IPS-20b (cell line): ENCODE results near the gene ZNF618.

ENCODE experiments used
- H3K27ac ChIP-seq: one replicate; pipeline ENCODE4 v1.5.1; 2013; ENCODE audit warnings: low read length
- H3K27me3 ChIP-seq: 2 replicates; pipeline ENCODE4 v1.6.1; 2013; ENCODE audit warnings: mild to moderate bottlenecking, low read length, inconsistent platforms; ENCODE audit not compliant: insufficient read depth
- H3K36me3 ChIP-seq: 2 replicates; pipeline ENCODE4 v1.6.1; 2013; ENCODE audit warnings: low read depth, mild to moderate bottlenecking, inconsistent platforms, low read length, moderate library complexity; ENCODE audit not compliant: insufficient read depth
- H3K4me1 ChIP-seq: 2 replicates; pipeline ENCODE4 v1.6.1; 2013; ENCODE audit warnings: mild to moderate bottlenecking, control low read depth, inconsistent platforms, low read length, moderate library complexity; ENCODE audit not compliant: insufficient read depth
- H3K4me3 ChIP-seq: 2 replicates; pipeline ENCODE4 v1.5.1; 2013; ENCODE audit warnings: mild to moderate bottlenecking, low read length, inconsistent platforms
- H3K9ac ChIP-seq: 2 replicates; pipeline ENCODE4 v1.6.1; 2013; ENCODE audit warnings: low read depth, mild to moderate bottlenecking, inconsistent platforms, low read length, moderate library complexity
- H3K9me3 ChIP-seq: 2 replicates; pipeline ENCODE4 v1.6.1; 2013; ENCODE audit warnings: mild to moderate bottlenecking, low read depth, low read length, inconsistent platforms; ENCODE audit not compliant: insufficient read depth

Gene ZNF618

GRCh38 chr9:113952676-113953075, 76.6 kb downstream of the ZNF618 start:
- H3K27ac ChIP-seq: no peak overlapping the region
- H3K9ac ChIP-seq: no peak overlapping the region
- no peak overlapping the region for H3K4me3 ChIP-seq
- peaks cover 2% of the 10 kb centered on the region; the same call in 1 of the 2 replicates for H3K4me1 ChIP-seq
- no peaks in the 10 kb centered on the region for H3K36me3 ChIP-seq
- H3K27me3 ChIP-seq: no peaks in the 10 kb centered on the region
- H3K9me3 ChIP-seq: no peaks in the 10 kb centered on the region

GRCh38 chr9:113953531-113953930, 77.4 kb downstream of the ZNF618 start:
- no peak overlapping the region for H3K9ac ChIP-seq
- no peaks in the 10 kb centered on the region for H3K36me3 ChIP-seq
- H3K9me3 ChIP-seq: no peaks in the 10 kb centered on the region
- no peak overlapping the region for H3K27ac ChIP-seq
- peaks cover 6% of the 10 kb centered on the region; the same call in 1 of the 2 replicates for H3K4me1 ChIP-seq
- H3K27me3 ChIP-seq: no peaks in the 10 kb centered on the region
- H3K4me3 ChIP-seq: no peak overlapping the region

GRCh38 chr9:113954591-113954990, 78.5 kb downstream of the ZNF618 start:
- H3K9ac ChIP-seq: no peak overlapping the region
- H3K4me1 ChIP-seq: peaks cover 6% of the 10 kb centered on the region; the same call in 1 of the 2 replicates
- H3K9me3 ChIP-seq: no peaks in the 10 kb centered on the region
- no peaks in the 10 kb centered on the region for H3K36me3 ChIP-seq
- no peak overlapping the region for H3K4me3 ChIP-seq
- no peaks in the 10 kb centered on the region for H3K27me3 ChIP-seq
- H3K27ac ChIP-seq: no peak overlapping the region

GRCh38 chr9:113955076-113955752, 79.1 kb downstream of the ZNF618 start:
- Histone ChIP-seq H3K4me3 (no peak overlapping the region), H3K9me3 (no peaks in the 10 kb centered on the region), H3K4me1 (peaks cover 6% of the 10 kb centered on the region; the same call in 1 of the 2 replicates), H3K27me3 (no peaks in the 10 kb centered on the region), H3K9ac (no peak overlapping the region), H3K36me3 (no peaks in the 10 kb centered on the region), H3K27ac (no peak overlapping the region)

- no peak overlapping the region for H3K27ac ChIP-seq
- no peaks in the 10 kb centered on the region for H3K27me3 ChIP-seq
- H3K36me3 ChIP-seq: no peaks in the 10 kb centered on the region
- no peak overlapping the region for H3K9ac ChIP-seq
- H3K4me1 ChIP-seq: peaks cover 9% of the 10 kb centered on the region; the same call in 1 of the 2 replicates
- H3K4me3 ChIP-seq: no peak overlapping the region
- no peaks in the 10 kb centered on the region for H3K9me3 ChIP-seq
Measured at GRCh38 chr9:113956901-113957300, 80.8 kb downstream of the ZNF618 start.

GRCh38 chr9:113957351-113957750, 81.2 kb downstream of the ZNF618 start:
- H3K27ac ChIP-seq: no peak overlapping the region
- peaks cover 9% of the 10 kb centered on the region; the same call in 1 of the 2 replicates for H3K4me1 ChIP-seq
- no peaks in the 10 kb centered on the region for H3K9me3 ChIP-seq
- H3K27me3 ChIP-seq: no peaks in the 10 kb centered on the region
- no peak overlapping the region for H3K9ac ChIP-seq
- H3K36me3 ChIP-seq: no peaks in the 10 kb centered on the region
- H3K4me3 ChIP-seq: no peak overlapping the region

- Histone ChIP-seq H3K4me3 (no peak overlapping the region), H3K9ac (no peak overlapping the region)
Measured at GRCh38 chr9:113957821-113958341, 81.8 kb downstream of the ZNF618 start.

GRCh38 chr9:113958556-113958955, 82.4 kb downstream of the ZNF618 start:
- H3K9me3 ChIP-seq: no peaks in the 10 kb centered on the region
- H3K4me1 ChIP-seq: peaks cover 9% of the 10 kb centered on the region; the same call in 1 of the 2 replicates
- H3K27me3 ChIP-seq: no peaks in the 10 kb centered on the region
- H3K27ac ChIP-seq: no peak overlapping the region
- no peak overlapping the region for H3K4me3 ChIP-seq
- no peaks in the 10 kb centered on the region for H3K36me3 ChIP-seq
- no peak overlapping the region for H3K9ac ChIP-seq

More at GRCh38 chr9:113957821-113958341, 81.8 kb downstream of the ZNF618 start:
- Histone ChIP-seq H3K36me3 (no peaks in the 10 kb centered on the region), H3K4me1 (peaks cover 9% of the 10 kb centered on the region; the same call in 1 of the 2 replicates), H3K27me3 (no peaks in the 10 kb centered on the region), H3K27ac (no peak overlapping the region), H3K9me3 (no peaks in the 10 kb centered on the region)

GRCh38 chr9:113960768-113961167, 84.7 kb downstream of the ZNF618 start:
- Histone ChIP-seq H3K9me3 (no peaks in the 10 kb centered on the region), H3K27ac (no peak overlapping the region), H3K4me1 (peaks cover 9% of the 10 kb centered on the region; the same call in 1 of the 2 replicates), H3K27me3 (no peaks in the 10 kb centered on the region), H3K4me3 (no peak overlapping the region), H3K9ac (no peak overlapping the region), H3K36me3 (no peaks in the 10 kb centered on the region)

GRCh38 chr9:113962396-113962795, 86.3 kb downstream of the ZNF618 start:
- H3K36me3 ChIP-seq: no peaks in the 10 kb centered on the region
- no peaks in the 10 kb centered on the region for H3K9me3 ChIP-seq

GRCh38 chr9:113963017-113963620, 87.0 kb downstream of the ZNF618 start:
- Histone ChIP-seq H3K27me3 (no peaks in the 10 kb centered on the region), H3K27ac (no peak overlapping the region), H3K9me3 (no peaks in the 10 kb centered on the region), H3K4me3 (no peak overlapping the region), H3K4me1 (peaks cover 3% of the 10 kb centered on the region; the same call in 1 of the 2 replicates), H3K36me3 (no peaks in the 10 kb centered on the region), H3K9ac (no peak overlapping the region)

More at GRCh38 chr9:113962396-113962795, 86.3 kb downstream of the ZNF618 start:
- H3K4me3 ChIP-seq: no peak overlapping the region
- H3K4me1 ChIP-seq: peaks cover 9% of the 10 kb centered on the region; the same call in 1 of the 2 replicates
- H3K9ac ChIP-seq: no peak overlapping the region
- H3K27me3 ChIP-seq: no peaks in the 10 kb centered on the region
- no peak overlapping the region for H3K27ac ChIP-seq
